Left lung (tissue), 10 donors: ENCODE results near the gene PHRF1. TPM values are rescaled to one million over a fixed set of nuclear protein-coding genes. Genes with fewer than 3 reads are reported as not detected.

Experiments used
- ATAC-seq: fragments of 200-7000 bp; cut with Tn5 transposase; one replicate; pipeline ENCODE4 v1.9.1; 2020; ENCODE audit warnings: moderate library complexity
- DNase-seq, 4 donors: peaks; one replicate each; pipeline ENCODE4 v3.0.0-alpha.2; 2013 to 2020
- H3K27ac ChIP-seq, 2 donors: fragments of 200-600 bp; sonication (generic) in 1 of 2; one replicate each; pipeline versions ENCODE4 v1.5.0 to v1.8.0; 2020 to 2021
- H3K27me3 ChIP-seq, 2 donors: fragments of 200-600 bp; sonication (generic) in 1 of 2; one replicate each; pipeline versions ENCODE4 v1.5.0 to v1.8.0; 2020 to 2021
- H3K36me3 ChIP-seq, 2 donors: fragments of 200-600 bp; sonication (generic) in 1 of 2; one replicate each; pipeline versions ENCODE4 v1.5.0 to v1.8.0; 2020 to 2021
- H3K4me1 ChIP-seq, 2 donors: fragments of 200-600 bp; one replicate each; pipeline ENCODE4 v1.8.0; 2021
- H3K4me3 ChIP-seq, 2 donors: fragments of 200-600 bp; sonication (generic) in 1 of 2; one replicate each; pipeline versions ENCODE4 v1.5.0 to v1.8.0; 2020 to 2021; ENCODE audit warnings: mild to moderate bottlenecking in 1 of 2
- H3K9me3 ChIP-seq, 2 donors: fragments of 200-600 bp; sonication (generic) in 1 of 2; one replicate each; pipeline versions ENCODE4 v1.5.0 to v1.8.0; 2020 to 2021
- CTCF ChIP-seq, 2 donors: fragments of 200-600 bp; sonication (generic) in 1 of 2; IDR thresholded peaks; one replicate each; pipeline versions ENCODE4 v1.5.0 to v1.8.0; 2021; ENCODE audit warnings: antibody characterized with exemption in 2 of 2
- intact Hi-C, 2 donors: fragments of 100-400 bp; cut with DNase I; formaldehyde crosslinking; loops; one replicate each; pipeline versions ENCODE4 v1.11.2 to v1.14.2; 2022
- polyA plus RNA-seq, 6 donors: library from polyadenylated mRNA; unstranded; fragments of 120-200 nt; gene quantifications; one replicate each; pipeline ENCODE4 v1.2.1, GENCODE V29; 2013; ENCODE audit not compliant: insufficient read length in 6 of 6
- total RNA-seq, 2 donors: library from RNA; stranded (reverse); fragmentation: NEBNext Ultra II Directional; extraction: Animal tissue kit (Norgen Biotek cat#: 25700); gene quantifications; one replicate each; pipeline ENCODE4 v1.2.1, GENCODE V29; 2021
- donor health status: DM: no; HTN: yes; CAD: no.
- donor health status: DM: no; HTN: no; CAD: no.

The PHRF1 gene
- total and polyA plus RNA-seq, 8 donors = 18.6 to 32.7 (median 23.8) TPM

- DNase-seq = peak in 1 of 4 donors; percentile 82
- intact Hi-C loops = no loop called here
- ATAC-seq = peak; percentile 3
- Histone ChIP-seq H3K27me3 (no peaks in the 10 kb centered on the region), H3K4me3 (peak overlapping the region; percentile 58 to 92), H3K27ac (peak overlapping the region; percentile 88 to 97), H3K36me3 (peaks cover 0 to 54% of the 10 kb centered on the region in 2 donors), H3K4me1 (peaks cover 14 to 43% of the 10 kb centered on the region in 2 donors), H3K9me3 (no peaks in the 10 kb centered on the region)
- no peak for TF ChIP-seq CTCF (IDR thresholded peaks at IDR 0.05)
These were observed 38.6 kb downstream of the PHRF1 start for GRCh38 chr11:614623-615503.

GRCh38 chr11:615504-616319 is 39.4 kb downstream of the PHRF1 start, which contains the start of gene IRF7:
IRF7 (minus strand) TSS chr11:615950; CDS start chr11:615364, 586 bp downstream.
- H3K4me3 ChIP-seq = peak within 1 kb of the TSS; percentile 58 to 92
- no peaks in the 10 kb centered on the region for H3K9me3 ChIP-seq
- peak within 1 kb of the TSS; percentile 88 to 97 for H3K27ac ChIP-seq
- intact Hi-C loops = no loop called here
- DNase-seq (peak; percentile 91 to 99 (median 95)), ATAC-seq (peak; percentile 91)
- peaks cover 0 to 46% of the 10 kb centered on the region in 2 donors for H3K36me3 ChIP-seq
- peaks cover 14 to 51% of the 10 kb centered on the region in 2 donors for H3K4me1 ChIP-seq
- no peaks in the 10 kb centered on the region for H3K27me3 ChIP-seq
- no peak for TF ChIP-seq CTCF (IDR thresholded peaks at IDR 0.05)

GRCh38 chr11:616320-617198 is 40.3 kb downstream of the PHRF1 start:
- Histone ChIP-seq H3K4me1 (peaks cover 14 to 54% of the 10 kb centered on the region in 2 donors), H3K4me3 (peak overlapping the region; percentile 58 to 92), H3K36me3 (peaks cover 0 to 37% of the 10 kb centered on the region in 2 donors), H3K27ac (peak overlapping the region; percentile 88 to 97), H3K9me3 (no peaks in the 10 kb centered on the region), H3K27me3 (no peaks in the 10 kb centered on the region)
- DNase-seq (peak in 2 of 4 donors; percentile 58 to 84), ATAC-seq (no peak)
- no peak for TF ChIP-seq CTCF (IDR thresholded peaks at IDR 0.05)
- intact Hi-C loops = no loop called here

GRCh38 chr11:617199-617911 is 41.1 kb downstream of the PHRF1 start:
- Histone ChIP-seq H3K9me3 (no peaks in the 10 kb centered on the region), H3K4me1 (peaks cover 14 to 54% of the 10 kb centered on the region in 2 donors), H3K27me3 (no peaks in the 10 kb centered on the region), H3K4me3 (no peak overlapping the region), H3K27ac (peak overlapping the region in 1 of 2 donors; percentile 97), H3K36me3 (peaks cover 0 to 29% of the 10 kb centered on the region in 2 donors)
- no peak for TF ChIP-seq CTCF (IDR thresholded peaks at IDR 0.05)
- DNase-seq (no peak), ATAC-seq (no peak)
- intact Hi-C loops = no loop called here
